ENCODE data around the gene FIGLA.

- TF ChIP-seq CTCF (IDR thresholded peaks at IDR 0.05) (no peak), EP300 (IDR thresholded peaks at IDR 0.05) (no peak)
These were observed 7.1 kb upstream of the FIGLA start for GRCh38 chr2:70797506-70797905.
